Left colon (tissue), 2 donors: ENCODE results near the gene AADACL3. TPM values are rescaled to one million over a fixed set of nuclear protein-coding genes. Genes with fewer than 3 reads are reported as not detected.
A peak's percentile ranks its signal among the peaks of the same experiment; 100 is the strongest.
"Not testable (repeated sequence)": the region's sequence is repeated elsewhere in the genome, so short reads cannot be mapped to it uniquely, and the experiment has no call there.

Experiments used
- ATAC-seq: fragments of 200-7000 bp; cut with Tn5 transposase; one replicate; pipeline ENCODE4 v1.9.1; 2020; ENCODE audit warnings: mild to moderate bottlenecking, moderate library complexity
- DNase-seq, 2 donors: peaks; one replicate each; pipeline ENCODE4 v3.0.0-alpha.2; 2020
- intact Hi-C, 2 donors: fragments of 100-400 bp; cut with DNase I in 1 of 2; cut with micrococcal nuclease in 1 of 2; formaldehyde crosslinking; loops; one replicate each; pipeline versions ENCODE4 v1.11.2 to v1.14.0; 2022; cut with DNase I, micrococcal nuclease
- long read RNA-seq: library from polyadenylated mRNA; unstranded; transcript quantifications from one replicate; pipeline ENCODE4 v2.0.0, GENCODE V29; 2021
- total RNA-seq, 2 donors: library from RNA; stranded (reverse); fragmentation: NEBNext Ultra II Directional; extraction: Animal tissue kit (Norgen Biotek cat#: 25700); gene quantifications; one replicate each; pipeline ENCODE4 v1.2.1, GENCODE V29; 2021
- donor health status: DM: no; HTN: no; CAD: no.
- donor health status: DM: yes; HTN: yes; CAD: no.

The AADACL3 gene
- total RNA-seq, result not detected
- long read RNA-seq, result 0 reads

- DNase-seq (no peak), ATAC-seq (no peak)
- intact Hi-C loops, result no loop called here
Measured at GRCh38 chr1:12715896-12716437, at the start of gene AADACL3. AADACL3 (plus strand) TSS chr1:12716110; CDS start chr1:12716177, 67 bp downstream.

GRCh38 chr1:12666141-12666735 is 49.7 kb upstream of the AADACL3 start:
- DNase-seq (no peak), ATAC-seq (no peak)
- intact Hi-C loops, result no loop called here

GRCh38 chr1:12669529-12670068 is 46.3 kb upstream of the AADACL3 start:
- intact Hi-C loops, result no loop called here

GRCh38 chr1:12674358-12674757 is 41.6 kb upstream of the AADACL3 start:
- DNase-seq (no peak), ATAC-seq (no peak)
- intact Hi-C loops, result no loop called here

More at GRCh38 chr1:12669529-12670068, 46.3 kb upstream of the AADACL3 start:
- no peak for DNase-seq
- no peak for ATAC-seq

GRCh38 chr1:12676122-12676521 is 39.8 kb upstream of the AADACL3 start:
- DNase-seq, intact Hi-C loops, ATAC-seq: not testable (repeated sequence)

GRCh38 chr1:12677565-12677964 is 38.3 kb upstream of the AADACL3 start:
- ATAC-seq (no peak), DNase-seq (no peak)
- intact Hi-C loops, result no loop called here

GRCh38 chr1:12678350-12678749 is 37.6 kb upstream of the AADACL3 start:
- ATAC-seq (no peak), DNase-seq (no peak)
- intact Hi-C loops, result no loop called here

- intact Hi-C loops, result no loop called here
- no peak for DNase-seq
- ATAC-seq, result no peak
Measured at GRCh38 chr1:12678820-12679219, 37.1 kb upstream of the AADACL3 start.

- no peak for DNase-seq
- intact Hi-C loops, result no loop called here
- peak; percentile 40 for ATAC-seq
Measured at GRCh38 chr1:12690156-12690555, 25.8 kb upstream of the AADACL3 start.

GRCh38 chr1:12692967-12693782 is 22.7 kb upstream of the AADACL3 start:
- DNase-seq (no peak), ATAC-seq (no peak)
- intact Hi-C loops, result no loop called here

GRCh38 chr1:12696658-12697057 is 19.3 kb upstream of the AADACL3 start:
- intact Hi-C loops, result no loop called here
- ATAC-seq (no peak), DNase-seq (no peak)

GRCh38 chr1:12697397-12697796 is 18.5 kb upstream of the AADACL3 start:
- ATAC-seq (no peak), DNase-seq (no peak)
- intact Hi-C loops, result no loop called here

GRCh38 chr1:12703821-12704451 is 12.0 kb upstream of the AADACL3 start:
- DNase-seq (no peak), ATAC-seq (no peak)
- intact Hi-C loops, result no loop called here

GRCh38 chr1:12706061-12706460 is 9.8 kb upstream of the AADACL3 start:
- no peak for DNase-seq
- intact Hi-C loops, result no loop called here
- ATAC-seq, result no peak

GRCh38 chr1:12708396-12709090 is 7.4 kb upstream of the AADACL3 start:
- ATAC-seq, result no peak
- DNase-seq, result no peak
- intact Hi-C loops, result no loop called here

GRCh38 chr1:12709091-12709491 is 6.8 kb upstream of the AADACL3 start:
- intact Hi-C loops, result no loop called here
- ATAC-seq, result no peak
- DNase-seq, result no peak

GRCh38 chr1:12709696-12710095 is 6.2 kb upstream of the AADACL3 start:
- ATAC-seq (no peak), DNase-seq (no peak)
- intact Hi-C loops, result no loop called here

- no peak for ATAC-seq
- intact Hi-C loops, result no loop called here
- DNase-seq, result no peak
Measured at GRCh38 chr1:12711536-12711935, 4.4 kb upstream of the AADACL3 start.

GRCh38 chr1:12712076-12712475 is 3.8 kb upstream of the AADACL3 start:
- intact Hi-C loops, result no loop called here
- DNase-seq (no peak), ATAC-seq (no peak)
